Central memory CD8-positive, alpha-beta T cell (primary cell): ENCODE data around the gene ANKH.

Source experiments
- ATAC-seq: fragments of 150-1000 bp; cut with Tn5 transposase; replicated peaks from 2 replicates; pipeline ENCODE4 v1.10.0; 2022; ENCODE audit warnings: mild to moderate bottlenecking, moderate FRiP score, moderate number of reproducible peaks; ENCODE audit not compliant: poor library complexity, severe bottlenecking; ENCODE audit errors: extremely low read depth
- DNase-seq, 2 donors: peaks; one replicate each; pipeline ENCODE4 v3.0.0; 2021; ENCODE audit warnings: low spot score in 2 of 2
- H3K27ac Mint-ChIP-seq: one replicate; pipeline ENCODE4 v1.8.0; 2022; ENCODE audit warnings: low read depth, mild to moderate bottlenecking, moderate library complexity, mixed read lengths
- H3K27me3 Mint-ChIP-seq: one replicate; pipeline ENCODE4 v1.8.0; 2022; ENCODE audit warnings: mixed read lengths
- H3K36me3 Mint-ChIP-seq: one replicate; pipeline ENCODE4 v1.8.0; 2022; ENCODE audit warnings: mild to moderate bottlenecking, moderate library complexity, mixed read lengths; ENCODE audit not compliant: insufficient read depth
- H3K4me1 Mint-ChIP-seq: one replicate; pipeline ENCODE4 v1.8.0; 2022; ENCODE audit warnings: mixed read lengths
- H3K4me3 Mint-ChIP-seq: one replicate; pipeline ENCODE4 v1.8.0; 2022; ENCODE audit warnings: mild to moderate bottlenecking, moderate library complexity, mixed read lengths
- H3K9me3 Mint-ChIP-seq: one replicate; pipeline ENCODE4 v1.8.0; 2022; ENCODE audit warnings: mixed read lengths

ANKH gene

DNA sequence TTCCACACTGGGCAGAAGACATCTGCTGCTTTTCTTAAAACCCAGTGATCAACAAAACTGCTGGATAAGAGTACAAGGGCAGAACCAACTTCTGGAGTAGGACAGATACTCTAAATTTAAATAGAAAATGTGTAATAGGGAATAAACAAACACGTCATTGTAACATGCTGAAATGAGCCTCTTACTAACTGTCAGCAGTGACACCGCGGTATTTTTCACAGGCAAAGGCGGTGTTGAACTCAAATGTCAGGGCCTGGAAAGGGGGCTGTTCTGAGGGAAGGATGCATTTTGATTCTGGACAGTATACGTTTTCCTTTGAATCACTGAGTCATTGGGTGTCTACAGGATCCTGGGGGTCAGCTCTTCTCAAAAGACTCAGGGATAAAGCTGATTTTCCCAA is 133.5 kb downstream of the ANKH start:
- Mint-ChIP-seq H3K4me3 (no peak overlapping the region), H3K4me1 (peaks cover 6% of the 10 kb centered on the region), H3K9me3 (no peaks in the 10 kb centered on the region), H3K27ac (no peak overlapping the region), H3K36me3 (peaks cover 33% of the 10 kb centered on the region), H3K27me3 (no peaks in the 10 kb centered on the region)
- no peak for DNase-seq
- no peak for ATAC-seq

DNA sequence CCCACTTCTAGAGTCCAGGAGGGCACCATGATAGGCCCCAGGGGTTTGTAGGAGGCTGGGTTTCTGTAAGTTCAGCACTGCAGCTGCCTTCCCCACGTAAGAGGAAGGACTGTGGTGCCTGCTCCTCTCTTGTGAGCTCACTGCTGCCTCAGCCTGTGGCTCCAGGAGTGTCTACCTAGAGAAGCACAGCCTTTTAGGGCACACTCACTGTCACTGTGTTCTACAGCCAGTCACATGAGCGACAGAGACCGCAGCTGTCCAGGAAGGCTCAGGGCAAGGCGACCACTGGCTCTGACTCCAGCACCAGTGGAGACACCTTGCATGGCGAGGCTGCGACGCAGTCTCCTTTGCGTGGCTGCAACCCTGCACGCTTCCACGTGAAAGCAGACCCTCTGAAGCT is 134.3 kb downstream of the ANKH start:
- Mint-ChIP-seq H3K4me1 (peaks cover 6% of the 10 kb centered on the region), H3K27me3 (no peaks in the 10 kb centered on the region), H3K4me3 (no peak overlapping the region), H3K27ac (no peak overlapping the region), H3K9me3 (no peaks in the 10 kb centered on the region), H3K36me3 (peaks cover 32% of the 10 kb centered on the region)
- no peak for ATAC-seq
- DNase-seq = no peak

- H3K4me3 Mint-ChIP-seq = no peak overlapping the region
Observed at GRCh38 chr5:14735944-14736343, 135.6 kb downstream of the ANKH start.

DNA sequence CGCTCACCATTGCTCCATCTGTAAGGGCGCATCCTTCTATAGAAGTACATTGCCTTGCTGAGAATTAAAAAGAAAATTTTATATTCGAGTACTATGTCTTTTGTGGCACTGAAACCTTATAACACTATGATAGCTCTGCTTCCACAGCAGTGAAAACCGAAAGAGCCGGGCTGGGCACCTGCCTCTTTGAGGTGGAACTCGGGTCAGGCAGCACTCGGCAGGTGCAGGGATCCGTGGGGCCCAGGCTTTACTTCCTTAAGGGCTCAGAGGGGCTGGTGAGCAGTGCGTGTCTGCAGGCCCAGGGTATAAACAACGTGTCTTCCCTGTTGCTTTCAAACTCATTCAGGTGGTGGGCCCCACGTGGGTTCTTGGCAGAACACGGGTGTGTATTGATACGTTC is 137.2 kb downstream of the ANKH start:
- Mint-ChIP-seq H3K4me3 (no peak overlapping the region), H3K9me3 (no peaks in the 10 kb centered on the region), H3K4me1 (peaks cover 6% of the 10 kb centered on the region), H3K36me3 (peaks cover 16% of the 10 kb centered on the region), H3K27me3 (no peaks in the 10 kb centered on the region), H3K27ac (no peak overlapping the region)
- ATAC-seq (no peak), DNase-seq (no peak)

More at GRCh38 chr5:14735944-14736343, 135.6 kb downstream of the ANKH start:
- Mint-ChIP-seq H3K27me3 (no peaks in the 10 kb centered on the region), H3K4me1 (peaks cover 6% of the 10 kb centered on the region), H3K36me3 (peaks cover 24% of the 10 kb centered on the region), H3K9me3 (no peaks in the 10 kb centered on the region), H3K27ac (peak overlapping the region; percentile 72)
- ATAC-seq = no peak
- DNase-seq = no peak

GRCh38 chr5:14733661-14734060 is 137.9 kb downstream of the ANKH start:
- Mint-ChIP-seq H3K9me3 (no peaks in the 10 kb centered on the region), H3K27ac (no peak overlapping the region), H3K4me3 (no peak overlapping the region), H3K36me3 (peaks cover 12% of the 10 kb centered on the region), H3K4me1 (peaks cover 6% of the 10 kb centered on the region), H3K27me3 (no peaks in the 10 kb centered on the region)
- DNase-seq = no peak
- ATAC-seq = no peak

- H3K27ac Mint-ChIP-seq = no peak overlapping the region
- no peak for ATAC-seq
- H3K9me3 Mint-ChIP-seq = no peaks in the 10 kb centered on the region
- H3K4me3 Mint-ChIP-seq = no peak overlapping the region
- peaks cover 6% of the 10 kb centered on the region for H3K4me1 Mint-ChIP-seq
- peaks cover 9% of the 10 kb centered on the region for H3K36me3 Mint-ChIP-seq
- H3K27me3 Mint-ChIP-seq = no peaks in the 10 kb centered on the region
- no peak for DNase-seq
Observed at GRCh38 chr5:14732991-14733390, 138.6 kb downstream of the ANKH start.

DNA sequence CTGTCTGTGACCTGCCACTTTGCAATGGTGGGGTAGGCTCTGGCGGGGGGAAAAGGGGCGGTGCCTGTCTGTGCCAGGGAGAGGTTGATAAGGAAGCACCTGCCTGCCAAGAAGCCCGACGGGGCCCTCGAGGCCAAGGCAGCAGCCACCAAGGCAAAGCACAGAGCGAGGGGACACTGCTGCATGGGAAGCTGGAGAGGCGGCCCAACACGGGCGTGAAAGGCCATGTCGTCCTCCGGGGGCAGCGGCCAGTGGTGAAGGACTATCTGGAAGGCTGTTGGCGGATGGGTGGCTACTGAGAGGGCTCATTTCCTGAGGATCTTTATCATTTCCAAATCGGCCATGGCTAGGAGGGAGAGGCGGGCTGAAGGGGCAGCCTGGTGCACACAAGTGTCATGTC is 140.7 kb downstream of the ANKH start:
- no peak for ATAC-seq
- Mint-ChIP-seq H3K36me3 (peaks cover 8% of the 10 kb centered on the region), H3K4me3 (no peak overlapping the region), H3K9me3 (no peaks in the 10 kb centered on the region), H3K4me1 (no peaks in the 10 kb centered on the region), H3K27me3 (no peaks in the 10 kb centered on the region), H3K27ac (peak overlapping the region; percentile 68)
- DNase-seq = no peak

- no peak for DNase-seq
- no peaks in the 10 kb centered on the region for H3K27me3 Mint-ChIP-seq
- H3K27ac Mint-ChIP-seq = peak overlapping the region; percentile 68
- H3K4me1 Mint-ChIP-seq = no peaks in the 10 kb centered on the region
- H3K9me3 Mint-ChIP-seq = no peaks in the 10 kb centered on the region
- H3K4me3 Mint-ChIP-seq = no peak overlapping the region
- H3K36me3 Mint-ChIP-seq = peaks cover 10% of the 10 kb centered on the region
- ATAC-seq = no peak
Observed at GRCh38 chr5:14730466-14730865, 141.1 kb downstream of the ANKH start.

DNA sequence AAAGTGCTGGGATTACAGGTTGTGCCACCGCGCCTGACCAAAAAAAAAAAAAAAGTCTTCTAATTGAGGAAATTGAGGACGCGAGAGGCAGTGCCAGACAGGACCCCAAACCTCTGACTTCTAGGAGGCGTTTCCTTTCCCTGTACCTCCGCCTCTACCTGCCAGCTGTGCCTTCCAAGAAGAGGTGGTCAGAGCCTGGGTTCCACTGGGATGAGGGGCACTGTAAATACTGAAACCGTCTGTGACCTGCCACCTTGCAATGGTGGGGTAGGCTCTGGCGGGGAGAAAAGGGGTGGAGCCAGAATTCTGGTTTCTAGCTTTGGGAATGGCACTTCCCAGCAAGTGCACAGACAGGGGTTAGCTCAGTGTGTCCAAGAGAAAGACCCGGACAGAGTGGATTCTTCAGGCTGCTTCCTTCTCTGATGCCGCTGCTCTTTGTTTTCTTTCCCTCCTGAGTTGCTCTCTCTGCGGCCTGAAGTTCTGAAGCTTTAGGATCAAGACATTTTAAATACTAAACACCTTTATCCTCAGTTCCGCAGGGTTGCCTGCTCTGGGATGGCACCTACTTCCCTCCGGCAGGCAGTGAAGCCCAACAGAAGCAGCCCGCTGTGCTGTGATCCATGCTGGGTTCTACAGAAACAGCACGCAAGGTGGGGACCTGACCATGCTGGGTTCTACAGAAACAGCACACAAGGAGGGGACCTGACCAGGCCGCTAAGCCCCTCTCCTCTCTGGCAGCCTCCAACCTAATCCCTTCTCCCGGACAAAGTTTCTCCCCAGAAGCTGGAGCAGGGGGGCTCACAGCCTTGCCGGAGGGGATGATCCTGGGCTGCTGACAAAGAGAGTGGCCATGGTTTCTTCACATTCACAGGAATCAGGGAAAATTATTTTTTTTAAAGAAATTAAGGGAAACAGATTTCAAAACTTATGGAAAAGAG is 141.9 kb downstream of the ANKH start:
- Mint-ChIP-seq H3K4me3 (no peak overlapping the region), H3K27ac (peak overlapping the region; percentile 53), H3K27me3 (no peaks in the 10 kb centered on the region), H3K4me1 (no peaks in the 10 kb centered on the region), H3K36me3 (peaks cover 14% of the 10 kb centered on the region), H3K9me3 (no peaks in the 10 kb centered on the region)
- ATAC-seq (no peak), DNase-seq (no peak)

DNA sequence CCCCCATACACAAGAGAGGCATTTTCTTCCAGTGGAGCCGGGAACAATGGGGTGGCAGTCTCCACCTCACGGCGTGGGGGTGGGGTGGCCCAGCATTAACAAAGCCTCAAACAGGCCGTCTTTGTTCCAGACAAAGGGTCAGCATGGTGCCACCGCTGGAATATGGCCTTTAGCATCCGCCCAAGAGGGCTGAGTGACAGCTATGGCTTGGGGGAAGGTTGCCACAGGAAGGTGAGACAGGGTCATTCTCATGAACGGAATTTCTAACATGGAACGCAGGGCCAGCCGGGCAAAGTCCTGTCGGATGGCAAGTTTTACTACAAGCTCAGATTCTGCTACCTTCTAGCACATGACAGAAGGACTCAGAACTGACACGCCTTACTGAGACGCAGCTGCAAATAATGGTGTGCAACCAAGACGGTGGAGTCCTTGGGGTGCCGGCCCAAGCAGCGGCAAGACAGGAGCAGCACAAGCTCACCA is 143.1 kb downstream of the ANKH start:
- H3K27me3 Mint-ChIP-seq = no peaks in the 10 kb centered on the region
- peaks cover 7% of the 10 kb centered on the region for H3K36me3 Mint-ChIP-seq
- ATAC-seq (no peak), DNase-seq (no peak)
- no peaks in the 10 kb centered on the region for H3K4me1 Mint-ChIP-seq
- no peaks in the 10 kb centered on the region for H3K9me3 Mint-ChIP-seq
- no peak overlapping the region for H3K4me3 Mint-ChIP-seq
- H3K27ac Mint-ChIP-seq = no peak overlapping the region

DNA sequence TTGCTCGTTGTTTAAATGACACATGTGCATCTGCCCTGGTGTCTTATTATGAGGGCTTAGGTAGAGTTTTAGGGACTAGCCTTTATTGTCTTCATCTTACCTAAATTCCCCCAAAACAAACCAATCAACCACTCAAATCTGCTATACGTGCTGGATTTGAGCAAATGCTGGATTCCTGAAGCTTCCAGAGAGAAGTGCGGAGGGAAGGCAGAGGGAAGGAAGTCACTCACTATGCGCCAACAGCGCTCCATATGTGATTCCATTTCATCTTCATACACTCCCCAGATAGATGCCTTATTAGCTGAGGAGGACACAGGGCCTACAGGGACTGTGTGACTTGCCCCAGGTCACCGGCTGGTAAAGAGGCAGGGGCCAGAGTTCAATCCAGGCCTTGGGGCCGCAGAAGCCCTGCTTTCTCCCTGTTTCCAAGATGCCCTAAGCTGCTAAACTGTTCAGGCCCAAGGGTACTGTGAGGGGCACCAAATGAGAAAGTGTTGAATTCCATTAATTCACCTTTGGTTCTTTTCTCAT is 143.6 kb downstream of the ANKH start:
- Mint-ChIP-seq H3K4me1 (no peaks in the 10 kb centered on the region), H3K36me3 (peaks cover 7% of the 10 kb centered on the region), H3K27me3 (no peaks in the 10 kb centered on the region), H3K4me3 (no peak overlapping the region), H3K27ac (no peak overlapping the region), H3K9me3 (no peaks in the 10 kb centered on the region)
- ATAC-seq (no peak), DNase-seq (no peak)

DNA sequence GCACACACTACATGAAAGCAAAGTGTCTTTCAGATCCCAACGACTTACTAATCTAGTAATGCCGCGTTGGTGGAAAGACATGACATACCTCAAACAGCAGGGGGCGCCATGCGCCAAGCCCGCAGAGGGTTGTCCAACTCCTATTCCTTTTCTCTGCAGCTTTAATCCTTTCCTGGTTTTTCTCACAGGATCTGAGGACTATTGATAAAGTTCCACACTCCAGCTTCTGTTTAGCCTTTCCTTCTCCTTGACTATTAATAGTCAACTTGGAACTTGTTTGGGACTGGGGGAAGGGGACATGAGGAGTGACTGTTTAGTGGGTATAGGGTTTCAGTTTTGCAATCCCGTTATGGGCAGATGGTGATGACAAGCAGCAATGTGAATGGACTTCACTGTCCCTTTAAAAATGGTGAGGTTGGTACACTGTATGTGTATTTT is 144.1 kb downstream of the ANKH start:
- no peak overlapping the region for H3K27ac Mint-ChIP-seq
- no peaks in the 10 kb centered on the region for H3K27me3 Mint-ChIP-seq
- H3K4me3 Mint-ChIP-seq = no peak overlapping the region
- no peaks in the 10 kb centered on the region for H3K9me3 Mint-ChIP-seq
- no peaks in the 10 kb centered on the region for H3K4me1 Mint-ChIP-seq
- DNase-seq = peak; percentile 56 to 59
- peaks cover 7% of the 10 kb centered on the region for H3K36me3 Mint-ChIP-seq
- ATAC-seq = no peak
